ENCODE results near the gene IGFN1.

DNA sequence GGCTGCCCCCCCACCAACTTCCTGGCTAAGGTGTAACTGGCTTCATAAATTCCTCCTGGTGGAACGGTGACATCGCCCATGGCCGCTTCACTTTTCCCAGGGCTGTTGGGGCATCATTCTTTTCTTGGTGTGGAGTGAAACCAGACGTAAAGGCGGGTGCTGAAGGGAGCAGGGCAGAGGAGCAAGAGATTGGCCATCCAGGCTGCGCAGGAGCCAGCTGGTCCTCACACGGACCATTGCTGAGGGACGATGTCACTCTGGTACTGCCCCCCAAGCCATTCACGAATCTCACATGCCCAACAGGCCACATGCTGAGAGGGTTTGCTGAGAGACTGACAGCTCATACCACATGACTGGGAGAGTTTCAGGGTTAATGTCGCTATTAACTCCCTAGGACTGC is 82.2 kb downstream of the IGFN1 start:
- TF ChIP-seq SUZ12 (IDR thresholded peaks at IDR 0.05) (no peak), FOXK2 (IDR thresholded peaks at IDR 0.05) (no peak), ELF4 (IDR thresholded peaks at IDR 0.05) (no peak), FOXM1 (IDR thresholded peaks at IDR 0.05; ENCODE audit: borderline replicate concordance) (no peak), ZNF384 (IDR thresholded peaks at IDR 0.05) (no peak), BHLHE40 (IDR thresholded peaks at IDR 0.05; ENCODE audit: borderline replicate concordance) (no peak), SP1 (IDR thresholded peaks at IDR 0.05) (no peak), ARNT (IDR thresholded peaks at IDR 0.05) (no peak), FOXA1 (IDR thresholded peaks at IDR 0.05) (no peak), LEF1 (IDR thresholded peaks at IDR 0.05; ENCODE audit: borderline replicate concordance) (no peak)

Measured in HEK293T (cell line).